Colonic mucosa (tissue), 4 donors: ENCODE data around the gene ATP2A3. TPM values are rescaled to one million over a fixed set of nuclear protein-coding genes. Genes with fewer than 3 reads are reported as not detected.

Experiments
- DNase-seq: peaks from one replicate; pipeline ENCODE4 v3.0.0-alpha.2; 2020
- H3K27ac ChIP-seq: fragments of 200-600 bp; one replicate; pipeline ENCODE4 v1.8.0; 2021
- H3K27me3 ChIP-seq: fragments of 200-600 bp; one replicate; pipeline ENCODE4 v1.8.0; 2021
- H3K36me3 ChIP-seq: fragments of 200-600 bp; one replicate; pipeline ENCODE4 v1.8.0; 2021
- H3K4me1 ChIP-seq: fragments of 200-600 bp; one replicate; pipeline ENCODE4 v1.8.0; 2021; ENCODE audit warnings: mild to moderate bottlenecking
- H3K4me3 ChIP-seq: fragments of 200-600 bp; one replicate; pipeline ENCODE4 v1.8.0; 2021
- H3K9ac ChIP-seq, 2 donors: one replicate each; pipeline ENCODE4 v1.7.0; 2013; ENCODE audit warnings: control low read depth in 2 of 2, low read depth in 2 of 2, low read length in 2 of 2
- H3K9me3 ChIP-seq: fragments of 200-600 bp; one replicate; pipeline ENCODE4 v1.8.0; 2021
- CTCF ChIP-seq: fragments of 200-600 bp; IDR thresholded peaks from one replicate; pipeline ENCODE4 v1.8.0; 2022; ENCODE audit warnings: antibody characterized with exemption, mild to moderate bottlenecking
- intact Hi-C: fragments of 100-400 bp; cut with DNase I; formaldehyde crosslinking; loops from one replicate; pipeline ENCODE4 v1.14.1; 2022
- total RNA-seq, 2 donors: library from RNA; stranded (reverse); fragmentation: NEBNext Ultra II Directional in 1 of 2; extraction: Animal tissue kit (Norgen Biotek cat#: 25700) in 1 of 2; gene quantifications; one replicate each; pipeline ENCODE4 v1.2.1, GENCODE V29; 2021
- donor health status: healthy.
- donor health status: DM: no; HTN: no; CAD: no.
- donor health status: DM: no; HTN: no; CAD: no.

The ATP2A3 gene
- total RNA-seq, 2 donors from 2014 or later = 197 to 308 TPM

- Histone ChIP-seq H3K9me3 (no peaks in the 10 kb centered on the region), H3K36me3 (no peaks in the 10 kb centered on the region), H3K9ac (peak overlapping the region; percentile 71 to 75), H3K27ac (peak overlapping the region; percentile 63), H3K4me1 (peaks cover 18% of the 10 kb centered on the region), H3K27me3 (no peaks in the 10 kb centered on the region), H3K4me3 (no peak overlapping the region)
- peak; percentile 30 for DNase-seq
- TF ChIP-seq CTCF = no peak
- intact Hi-C loops = loop anchor here (10.0 kb wide), 1 partner anchor 161 kb away; no protein-coding TSS in a partner anchor
These were observed 49.9 kb downstream of the ATP2A3 start for GRCh38 chr17:3914312-3914670.

- Histone ChIP-seq H3K27me3 (no peaks in the 10 kb centered on the region), H3K4me3 (no peak overlapping the region), H3K9ac (peak overlapping the region; percentile 71 to 75), H3K36me3 (no peaks in the 10 kb centered on the region), H3K4me1 (peaks cover 18% of the 10 kb centered on the region), H3K9me3 (no peaks in the 10 kb centered on the region), H3K27ac (peak overlapping the region; percentile 63)
- intact Hi-C loops = loop anchor here (10.0 kb wide), 1 partner anchor 161 kb away; no protein-coding TSS in a partner anchor
- peak; percentile 82 for DNase-seq
- peak; percentile 94 for TF ChIP-seq CTCF
These were observed 50.5 kb downstream of the ATP2A3 start for GRCh38 chr17:3913531-3914311.

GRCh38 chr17:3912827-3913226, 51.4 kb downstream of the ATP2A3 start:
- Histone ChIP-seq H3K36me3 (no peaks in the 10 kb centered on the region), H3K27ac (no peak overlapping the region), H3K4me1 (peaks cover 18% of the 10 kb centered on the region), H3K9ac (no peak overlapping the region), H3K4me3 (no peak overlapping the region), H3K27me3 (no peaks in the 10 kb centered on the region), H3K9me3 (no peaks in the 10 kb centered on the region)
- intact Hi-C loops = loop anchor here (10.0 kb wide), 1 partner anchor 162 kb away; no protein-coding TSS in a partner anchor
- no peak for TF ChIP-seq CTCF
- DNase-seq = no peak

GRCh38 chr17:3911271-3912053, 52.8 kb downstream of the ATP2A3 start:
- no peak overlapping the region for H3K9ac ChIP-seq
- H3K4me3 ChIP-seq = no peak overlapping the region
- H3K9me3 ChIP-seq = no peaks in the 10 kb centered on the region
- no peaks in the 10 kb centered on the region for H3K36me3 ChIP-seq
- H3K27ac ChIP-seq = peak overlapping the region; percentile 33
- DNase-seq = peak; percentile 44
- TF ChIP-seq CTCF = no peak
- intact Hi-C loops = loop anchor here (10.0 kb wide), 1 partner anchor 163 kb away; no protein-coding TSS in a partner anchor
- H3K4me1 ChIP-seq = peaks cover 7% of the 10 kb centered on the region
- H3K27me3 ChIP-seq = no peaks in the 10 kb centered on the region

- peak overlapping the region; percentile 33 for H3K27ac ChIP-seq
- intact Hi-C loops = loop anchor here (10.0 kb wide), 1 partner anchor 164 kb away; no protein-coding TSS in a partner anchor
- H3K9me3 ChIP-seq = no peaks in the 10 kb centered on the region
- H3K27me3 ChIP-seq = no peaks in the 10 kb centered on the region
- no peak overlapping the region for H3K9ac ChIP-seq
- no peak for DNase-seq
- no peaks in the 10 kb centered on the region for H3K4me1 ChIP-seq
- H3K36me3 ChIP-seq = no peaks in the 10 kb centered on the region
- no peak overlapping the region for H3K4me3 ChIP-seq
- no peak for TF ChIP-seq CTCF
These were observed 53.6 kb downstream of the ATP2A3 start for GRCh38 chr17:3910420-3911270.
